CD8-positive, alpha-beta memory T cell (primary cell): ENCODE data around the gene NOC3L. TPM values are rescaled to one million over a fixed set of nuclear protein-coding genes. Genes with fewer than 3 reads are reported as not detected.
A peak's percentile ranks its signal among the peaks of the same experiment; 100 is the strongest.

Experiments used
- CTCF ChIA-PET: fragments of 350-600 bp; sonication (Branson Sonifier 250); formaldehyde crosslinking; loops from one replicate; lab custom pipeline; 2021; ENCODE audit warnings: antibody characterized with exemption; lab: Charles Lee
- POLR2A ChIA-PET: fragments of 350-600 bp; sonication (Branson Sonifier 250); formaldehyde crosslinking; loops from one replicate; lab custom pipeline; 2021; ENCODE audit warnings: antibody characterized with exemption; lab: Charles Lee
- DNase-seq, 5 donors: peaks; one replicate each; pipeline versions ENCODE4 v3.0.0 to v3.0.0-alpha.2; 2020 to 2022; ENCODE audit warnings: mixed read lengths in 1 of 5
- H3K27ac ChIP-seq: one replicate; pipeline ENCODE4 v1.7.0; 2013; ENCODE audit warnings: low read depth, mild to moderate bottlenecking, low read length, moderate library complexity
- H3K27me3 ChIP-seq: 2 replicates; pipeline ENCODE4 v1.7.0; 2013; ENCODE audit warnings: low read length, mild to moderate bottlenecking; ENCODE audit not compliant: insufficient read depth, poor library complexity, severe bottlenecking
- H3K36me3 ChIP-seq: 2 replicates; pipeline ENCODE4 v1.7.0; 2013; ENCODE audit warnings: mild to moderate bottlenecking, low read length, moderate library complexity; ENCODE audit not compliant: insufficient read depth
- H3K4me1 ChIP-seq: 2 replicates; pipeline ENCODE4 v1.7.0; 2013; ENCODE audit warnings: mild to moderate bottlenecking, low read length, moderate library complexity; ENCODE audit not compliant: insufficient read depth
- H3K4me3 ChIP-seq: 2 replicates; pipeline ENCODE4 v1.7.0; 2013; ENCODE audit warnings: mild to moderate bottlenecking, low read length
- H3K9me3 ChIP-seq: 2 replicates; pipeline ENCODE4 v1.7.0; 2013; ENCODE audit warnings: mild to moderate bottlenecking, low read length
- H3K27ac Mint-ChIP-seq, 8 donors: one replicate each; pipeline ENCODE4 v1.8.0; 2020 to 2021; ENCODE audit warnings: mixed read lengths in 8 of 8, mild to moderate bottlenecking in 6 of 8, inconsistent platforms in 3 of 8, moderate library complexity in 3 of 8
- H3K27me3 Mint-ChIP-seq, 2 donors: one replicate each; pipeline ENCODE4 v1.8.0; 2020 to 2021; ENCODE audit warnings: mixed read lengths in 2 of 2, mild to moderate bottlenecking in 1 of 2, moderate library complexity in 1 of 2
- H3K36me3 Mint-ChIP-seq, 3 donors: one replicate each; pipeline ENCODE4 v1.8.0; 2020 to 2021; ENCODE audit warnings: mixed read lengths in 3 of 3, inconsistent platforms in 1 of 3, mild to moderate bottlenecking in 1 of 3
- H3K4me1 Mint-ChIP-seq, 3 donors: one replicate each; pipeline ENCODE4 v1.8.0; 2020 to 2021; ENCODE audit warnings: mixed read lengths in 3 of 3, inconsistent platforms in 1 of 3, mild to moderate bottlenecking in 1 of 3
- H3K4me3 Mint-ChIP-seq, 7 donors: one replicate each; pipeline ENCODE4 v1.8.0; 2020 to 2021; ENCODE audit warnings: mixed read lengths in 7 of 7, mild to moderate bottlenecking in 6 of 7, moderate library complexity in 4 of 7, inconsistent platforms in 2 of 7
- H3K9me3 Mint-ChIP-seq, 5 donors: one replicate each; pipeline ENCODE4 v1.8.0; 2020 to 2022; ENCODE audit warnings: mixed read lengths in 5 of 5, mild to moderate bottlenecking in 3 of 5, moderate library complexity in 2 of 5, inconsistent platforms in 1 of 5
- polyA plus RNA-seq: library from polyadenylated mRNA; unstranded; fragments of 300-500 nt; fragmentation: Illumina TruSeq; gene quantifications from one replicate; pipeline ENCODE4 v1.2.3, GENCODE V29; 2021
- total RNA-seq, 2 experiments: library from RNA; stranded (reverse); gene quantifications; one replicate each; pipeline ENCODE4 v1.2.3, GENCODE V29; 2021

NOC3L gene, protein sequence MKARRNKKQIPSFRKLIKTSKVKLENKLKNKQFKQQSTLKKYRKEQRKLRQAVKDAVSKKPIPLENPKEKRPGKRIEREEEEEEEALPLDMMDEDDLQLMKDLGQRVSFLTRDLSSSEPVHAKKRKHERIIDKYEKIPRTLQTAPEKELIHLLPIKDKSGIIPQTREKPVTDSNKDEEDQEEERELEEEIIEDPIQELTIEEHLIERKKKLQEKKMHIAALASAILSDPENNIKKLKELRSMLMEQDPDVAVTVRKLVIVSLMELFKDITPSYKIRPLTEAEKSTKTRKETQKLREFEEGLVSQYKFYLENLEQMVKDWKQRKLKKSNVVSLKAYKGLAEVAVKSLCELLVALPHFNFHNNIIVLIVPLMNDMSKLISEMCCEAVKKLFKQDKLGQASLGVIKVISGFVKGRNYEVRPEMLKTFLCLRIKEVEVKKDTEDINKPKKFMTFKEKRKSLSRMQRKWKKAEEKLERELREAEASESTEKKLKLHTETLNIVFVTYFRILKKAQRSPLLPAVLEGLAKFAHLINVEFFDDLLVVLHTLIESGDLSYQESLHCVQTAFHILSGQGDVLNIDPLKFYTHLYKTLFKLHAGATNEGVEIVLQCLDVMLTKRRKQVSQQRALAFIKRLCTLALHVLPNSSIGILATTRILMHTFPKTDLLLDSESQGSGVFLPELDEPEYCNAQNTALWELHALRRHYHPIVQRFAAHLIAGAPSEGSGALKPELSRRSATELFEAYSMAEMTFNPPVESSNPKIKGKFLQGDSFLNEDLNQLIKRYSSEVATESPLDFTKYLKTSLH
- 10 to 100 TPM; 57.2 TPM for total RNA-seq
- 14.0 TPM for polyA plus RNA-seq

DNA sequence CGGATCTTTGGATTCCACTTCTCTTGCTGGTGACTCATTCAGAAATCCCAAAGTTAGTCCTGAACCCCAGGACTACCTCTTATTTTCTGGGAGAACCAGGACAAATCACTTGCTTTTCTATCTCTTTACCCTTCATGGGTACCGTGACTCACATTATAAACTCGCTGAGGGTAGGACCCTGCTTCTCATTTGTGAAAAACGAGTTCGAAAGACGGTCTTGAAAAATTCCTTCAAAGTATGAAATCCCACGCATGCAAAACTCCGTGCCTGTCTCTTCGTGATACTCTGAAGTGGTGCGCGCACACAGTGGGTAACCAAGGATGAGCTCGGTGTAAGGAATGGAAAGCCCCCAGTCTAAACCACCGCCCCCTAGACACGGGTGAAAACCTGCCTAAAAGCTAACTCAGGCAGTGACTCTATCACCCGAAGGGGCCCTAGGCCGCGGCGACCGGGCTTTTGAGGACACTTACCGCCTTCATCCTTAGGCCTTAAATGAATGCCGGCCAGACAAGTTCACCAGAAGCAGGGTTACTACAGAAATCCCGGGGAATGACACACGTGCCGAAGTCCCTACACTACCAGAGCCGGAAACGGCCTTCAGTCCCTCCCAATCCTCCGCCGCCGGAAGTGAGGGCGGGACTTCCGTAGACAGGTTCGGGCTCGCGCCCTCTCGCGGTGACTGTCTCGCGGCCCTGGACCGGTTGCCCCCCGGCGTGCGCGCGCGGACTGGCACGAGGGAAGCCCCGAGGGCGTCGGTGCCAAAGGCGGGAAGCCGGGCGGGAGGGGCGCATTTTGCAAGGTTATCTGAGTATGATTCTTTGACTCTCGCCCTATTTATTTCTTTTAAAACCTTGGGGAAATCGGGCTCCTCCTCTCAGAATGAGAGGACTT, at the start of gene NOC3L:
TSS of gene NOC3L (minus strand) at position 580 of the 891 bp plus-strand sequence. CDS start at position 479, 101 bp downstream.
- peaks cover 5 to 30% (median 11%) of the 10 kb centered on the region in 3 donors for H3K36me3 Mint-ChIP-seq
- H3K27me3 Mint-ChIP-seq, result peaks cover 2 to 14% of the 10 kb centered on the region in 2 donors
- no peaks in the 10 kb centered on the region for H3K9me3 Mint-ChIP-seq
- Histone ChIP-seq H3K4me1 (peaks cover 17% of the 10 kb centered on the region), H3K9me3 (no peaks in the 10 kb centered on the region), H3K27ac (peak within 1 kb of the TSS; percentile 71), H3K36me3 (peaks cover 2% of the 10 kb centered on the region), H3K27me3 (no peaks in the 10 kb centered on the region), H3K4me3 (peak within 1 kb of the TSS; percentile 84)
- peaks cover 32 to 52% (median 46%) of the 10 kb centered on the region in 3 donors for H3K4me1 Mint-ChIP-seq
- peak; percentile 92 to 95 (median 93) for DNase-seq
- peak within 1 kb of the TSS; percentile 93 to 100 (median 98) for H3K27ac Mint-ChIP-seq
- POLR2A ChIA-PET, result interaction anchor here (0.6 kb wide), 1 partner anchor 9 kb away, joined by 3 read pairs; no protein-coding TSS in a partner anchor
- CTCF ChIA-PET, result interaction anchor here (0.8 to 1.8 kb wide), 4 partner anchors 9 to 42 kb away, joined by 4 to 10 read pairs (median 7); no protein-coding TSS in a partner anchor
- peak within 1 kb of the TSS; percentile 94 to 98 (median 96) for H3K4me3 Mint-ChIP-seq

DNA sequence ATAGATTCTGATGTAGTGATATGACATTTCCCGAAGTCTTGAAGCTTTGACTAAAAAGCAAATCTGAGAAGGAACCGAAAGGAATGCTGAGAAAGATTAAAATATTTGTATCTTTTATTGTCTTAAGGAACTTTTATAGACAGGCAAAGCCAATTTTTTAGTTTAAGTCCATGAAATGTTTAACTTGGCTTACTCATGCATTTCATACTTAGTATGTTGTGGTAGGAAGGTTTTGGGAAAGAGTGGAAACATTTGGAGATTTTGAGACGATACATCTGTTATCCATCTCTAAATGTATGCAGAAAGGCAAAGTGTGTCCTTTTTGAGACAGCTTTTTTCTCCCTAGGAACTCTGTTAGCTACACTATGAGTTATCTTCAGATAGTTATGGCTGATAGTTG, 49.7 kb upstream of the NOC3L start:
- Mint-ChIP-seq H3K4me3 (no peak overlapping the region), H3K36me3 (no peaks in the 10 kb centered on the region), H3K9me3 (no peaks in the 10 kb centered on the region), H3K27me3 (peaks cover 21 to 53% of the 10 kb centered on the region in 2 donors), H3K4me1 (no peaks in the 10 kb centered on the region), H3K27ac (no peak overlapping the region)
- POLR2A ChIA-PET, result no interaction called here
- Histone ChIP-seq H3K36me3 (no peaks in the 10 kb centered on the region), H3K27ac (no peak overlapping the region), H3K27me3 (peaks cover 2% of the 10 kb centered on the region), H3K9me3 (no peaks in the 10 kb centered on the region), H3K4me3 (no peak overlapping the region), H3K4me1 (no peaks in the 10 kb centered on the region)
- no peak for DNase-seq
- CTCF ChIA-PET, result no interaction called here

DNA sequence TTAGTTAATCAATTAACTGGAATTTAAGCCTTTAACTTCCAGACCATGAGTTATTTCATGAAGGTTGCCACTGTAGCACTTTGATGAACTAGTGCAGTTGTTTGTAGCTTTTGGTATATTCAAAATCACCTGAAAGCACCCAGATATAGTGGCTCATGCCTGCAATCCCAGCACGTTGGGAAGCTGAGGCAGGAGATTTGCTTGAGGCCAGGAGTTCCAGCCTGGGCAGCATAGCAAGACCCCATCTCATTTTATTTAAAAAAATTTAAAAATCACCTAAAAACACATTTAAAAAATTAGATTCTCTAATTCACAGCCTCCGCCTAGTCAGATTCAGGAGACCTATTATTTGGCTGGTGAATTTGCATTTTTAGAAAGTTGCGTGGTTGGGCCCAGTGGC, 48.6 kb upstream of the NOC3L start:
- Histone ChIP-seq H3K9me3 (no peaks in the 10 kb centered on the region), H3K4me1 (no peaks in the 10 kb centered on the region), H3K27me3 (peaks cover 2% of the 10 kb centered on the region), H3K4me3 (no peak overlapping the region), H3K36me3 (no peaks in the 10 kb centered on the region), H3K27ac (no peak overlapping the region)
- Mint-ChIP-seq H3K27ac (no peak overlapping the region), H3K4me3 (no peak overlapping the region), H3K36me3 (peaks cover 0 to 1% (median 0%) of the 10 kb centered on the region in 3 donors), H3K4me1 (no peaks in the 10 kb centered on the region), H3K27me3 (peaks cover 29 to 59% of the 10 kb centered on the region in 2 donors), H3K9me3 (no peaks in the 10 kb centered on the region)
- ChIA-PET POLR2A (no interaction called here), CTCF (no interaction called here)
- no peak for DNase-seq

DNA sequence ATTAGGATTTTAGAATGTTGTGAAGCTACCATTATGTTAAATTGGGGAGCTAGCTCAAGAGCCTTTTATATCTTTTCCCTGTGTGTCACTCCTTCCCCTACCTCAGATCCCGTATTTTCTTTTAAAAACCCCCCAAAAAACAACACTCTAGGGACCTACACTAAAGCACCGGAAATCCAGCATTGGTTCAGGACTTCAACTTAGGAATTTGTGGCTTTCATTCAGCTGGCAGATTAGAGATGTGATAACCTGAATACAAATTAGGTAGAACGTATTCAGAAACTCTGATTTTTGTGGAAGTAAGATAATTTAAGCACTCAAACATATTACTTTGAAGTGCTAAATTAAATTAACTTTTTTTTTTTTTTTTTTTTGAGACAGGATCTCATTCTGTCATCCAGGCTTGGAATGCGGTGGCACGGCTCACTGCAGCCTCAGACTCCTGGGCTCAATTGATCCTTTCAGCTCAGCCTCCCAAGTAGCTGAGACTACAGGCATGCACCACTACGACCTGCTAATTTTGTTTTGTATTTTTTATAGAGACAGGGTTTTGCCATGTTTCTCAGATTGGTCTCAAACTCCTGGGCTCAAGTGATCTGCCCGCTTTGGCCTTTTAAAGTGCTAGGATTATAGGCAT, 46.4 kb upstream of the NOC3L start:
- ChIA-PET POLR2A (no interaction called here), CTCF (no interaction called here)
- no peaks in the 10 kb centered on the region for H3K4me1 ChIP-seq
- Mint-ChIP-seq H3K27me3 (peaks cover 39 to 66% of the 10 kb centered on the region in 2 donors), H3K4me3 (no peak overlapping the region), H3K27ac (no peak overlapping the region), H3K4me1 (no peaks in the 10 kb centered on the region), H3K36me3 (peaks cover 0 to 5% (median 1%) of the 10 kb centered on the region in 3 donors), H3K9me3 (no peaks in the 10 kb centered on the region)
- DNase-seq, result no peak
- H3K27me3 ChIP-seq, result peaks cover 12% of the 10 kb centered on the region
- H3K27ac ChIP-seq, result no peak overlapping the region
- H3K36me3 ChIP-seq, result no peaks in the 10 kb centered on the region
- H3K9me3 ChIP-seq, result no peaks in the 10 kb centered on the region
- H3K4me3 ChIP-seq, result no peak overlapping the region

DNA sequence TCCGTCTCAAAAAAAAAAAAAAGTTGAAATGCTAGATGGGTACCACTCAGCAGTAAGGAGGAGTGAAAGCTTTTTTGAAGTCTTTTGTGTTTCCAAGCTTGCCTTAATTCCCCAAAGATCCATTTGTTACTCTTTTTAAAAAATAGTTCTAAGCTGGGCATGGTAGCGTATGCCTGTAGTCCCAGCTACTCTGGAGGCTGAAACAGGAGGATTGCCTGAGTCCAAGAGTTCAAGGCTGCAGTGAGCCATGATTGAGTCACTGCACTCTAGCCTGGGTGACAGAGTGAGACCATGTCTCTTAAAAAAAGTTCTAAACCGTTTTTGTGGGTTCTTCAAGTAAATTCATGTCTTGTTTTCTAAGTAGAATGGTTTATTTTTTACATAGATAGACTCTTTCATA, 44.9 kb upstream of the NOC3L start:
- Histone ChIP-seq H3K27ac (no peak overlapping the region), H3K27me3 (peaks cover 19% of the 10 kb centered on the region), H3K9me3 (no peaks in the 10 kb centered on the region), H3K4me3 (no peak overlapping the region), H3K36me3 (no peaks in the 10 kb centered on the region), H3K4me1 (no peaks in the 10 kb centered on the region)
- peaks cover 0 to 2% (median 0%) of the 10 kb centered on the region in 5 donors for H3K9me3 Mint-ChIP-seq
- no peak for DNase-seq
- no peak overlapping the region for H3K4me3 Mint-ChIP-seq
- H3K27me3 Mint-ChIP-seq, result peaks cover 45 to 70% of the 10 kb centered on the region in 2 donors
- peaks cover 0 to 5% (median 1%) of the 10 kb centered on the region in 3 donors for H3K36me3 Mint-ChIP-seq
- H3K4me1 Mint-ChIP-seq, result peaks cover 5 to 7% (median 6%) of the 10 kb centered on the region in 3 donors
- ChIA-PET POLR2A (no interaction called here), CTCF (no interaction called here)
- H3K27ac Mint-ChIP-seq, result no peak overlapping the region

DNA sequence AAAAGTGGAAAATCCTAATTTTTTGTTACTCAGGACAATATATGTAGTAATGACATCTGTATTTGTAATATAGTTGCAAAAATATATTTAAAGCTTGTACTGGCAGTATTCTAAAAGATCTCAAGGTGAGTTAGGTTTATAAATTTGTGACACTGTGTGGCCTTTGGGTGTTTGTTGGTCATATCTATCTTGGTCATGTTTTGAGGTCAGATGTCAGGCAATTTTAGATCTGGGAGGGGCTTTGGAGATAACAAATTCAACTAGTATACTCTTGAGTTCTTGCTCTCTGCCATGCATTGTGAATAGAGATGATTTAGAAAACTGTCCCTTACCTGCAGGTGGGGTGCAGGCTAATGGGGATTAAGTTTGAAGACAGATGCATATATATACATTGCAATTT, 42.7 kb upstream of the NOC3L start:
- Histone ChIP-seq H3K36me3 (no peaks in the 10 kb centered on the region), H3K4me1 (no peaks in the 10 kb centered on the region), H3K27ac (no peak overlapping the region), H3K4me3 (no peak overlapping the region), H3K27me3 (peaks cover 24% of the 10 kb centered on the region), H3K9me3 (no peaks in the 10 kb centered on the region)
- Mint-ChIP-seq H3K9me3 (peaks cover 0 to 9% (median 0%) of the 10 kb centered on the region in 5 donors), H3K4me3 (no peak overlapping the region), H3K27me3 (peaks cover 51 to 70% of the 10 kb centered on the region in 2 donors), H3K4me1 (peaks cover 7 to 12% (median 12%) of the 10 kb centered on the region in 3 donors), H3K36me3 (peaks cover 0 to 5% (median 1%) of the 10 kb centered on the region in 3 donors), H3K27ac (no peak overlapping the region)
- ChIA-PET CTCF (interaction anchor here (0.8 kb wide), 1 partner anchor 19 kb away, joined by 3 read pairs; no protein-coding TSS in a partner anchor), POLR2A (no interaction called here)
- DNase-seq, result no peak
